ENCODE data around the gene ATAD3C.
"Not testable (repeated sequence)": the region's sequence is repeated elsewhere in the genome, so short reads cannot be mapped to it uniquely, and the experiment has no call there.

ATAD3C gene

DNA sequence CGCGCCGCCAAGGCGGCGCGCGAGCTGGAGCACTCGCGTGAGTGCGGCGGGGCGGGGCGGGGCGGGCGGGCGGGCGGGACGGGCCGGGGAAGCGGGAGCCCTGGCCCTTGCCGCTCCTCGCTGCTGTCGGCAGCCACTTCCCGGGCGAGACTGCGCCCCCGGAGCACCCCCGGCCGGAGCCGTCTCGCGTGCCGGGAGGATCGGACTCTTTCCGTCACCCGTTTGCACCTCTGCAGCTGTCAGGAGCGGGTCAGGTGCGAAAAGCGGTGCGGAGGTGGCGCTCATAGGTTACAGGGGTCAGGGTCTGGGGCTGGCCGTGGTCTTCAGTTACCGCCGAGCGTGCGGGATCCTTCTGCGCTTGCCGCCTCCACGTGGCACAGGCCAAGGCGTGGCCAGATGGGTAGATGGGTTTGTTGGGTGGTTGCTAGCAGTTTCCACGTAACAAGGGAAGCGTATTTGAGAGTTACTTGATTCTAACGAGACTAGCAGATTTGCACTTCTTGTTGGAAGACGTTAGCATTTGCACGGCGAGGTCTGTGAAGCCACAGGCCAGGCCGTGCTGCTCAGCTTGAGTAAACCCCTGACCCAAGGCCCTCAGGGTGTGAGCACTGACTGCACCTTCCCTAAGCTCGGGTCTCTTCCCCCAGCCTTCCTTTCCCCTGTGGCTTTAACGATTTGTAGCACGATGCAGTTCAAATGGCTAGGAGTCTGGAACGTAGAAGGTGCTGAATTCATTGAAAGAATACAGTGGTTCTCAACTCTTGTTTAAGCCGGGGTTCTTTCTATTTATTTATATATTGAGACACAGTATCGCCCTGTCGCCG is 22.8 kb downstream of the ATAD3C start:
- DNase-seq (ENCODE audit: low read depth, low spot score) = not testable (repeated sequence)

DNA sequence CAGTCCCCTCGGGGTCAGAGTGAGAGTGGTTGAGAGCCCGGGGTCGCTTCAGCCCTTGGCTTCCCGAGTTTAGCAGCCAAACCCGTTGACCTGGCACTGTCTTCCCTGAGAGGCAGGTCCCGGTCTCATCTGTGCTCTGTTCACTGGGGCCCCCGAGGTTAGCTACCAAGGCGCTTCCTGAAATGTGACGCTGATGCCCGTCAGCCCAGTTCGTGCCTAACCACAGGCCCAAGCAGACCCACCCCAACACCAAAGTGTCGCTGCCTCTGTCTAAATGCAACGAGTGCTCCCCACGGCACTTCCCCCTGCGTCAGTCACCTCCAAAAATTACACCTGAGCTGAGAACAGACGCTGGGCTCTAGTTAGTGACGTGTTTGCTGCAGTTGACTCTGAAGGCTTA is 26.5 kb downstream of the ATAD3C start:
- not testable (repeated sequence) for DNase-seq (ENCODE audit: low read depth, low spot score)

DNA sequence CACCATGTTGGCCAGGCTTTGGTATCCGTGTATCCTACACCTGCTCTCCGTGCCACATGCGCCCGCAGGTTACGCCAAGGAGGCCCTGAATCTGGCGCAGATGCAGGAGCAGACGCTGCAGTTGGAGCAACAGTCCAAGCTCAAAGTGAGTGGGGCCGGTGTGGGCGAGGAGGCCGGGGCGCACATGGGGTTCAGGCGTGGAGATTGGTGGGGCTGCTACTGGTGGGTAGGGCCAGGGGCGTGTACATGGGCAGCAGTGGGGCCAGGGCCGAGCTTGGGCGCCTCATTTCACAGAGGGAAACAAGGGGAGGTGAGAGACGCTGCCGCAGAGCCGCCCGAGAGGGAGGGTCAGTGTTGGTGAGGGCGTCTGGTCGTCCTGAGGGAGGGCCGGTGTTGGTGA is 27.7 kb downstream of the ATAD3C start:
- DNase-seq (ENCODE audit: low read depth, low spot score) = no peak

DNA sequence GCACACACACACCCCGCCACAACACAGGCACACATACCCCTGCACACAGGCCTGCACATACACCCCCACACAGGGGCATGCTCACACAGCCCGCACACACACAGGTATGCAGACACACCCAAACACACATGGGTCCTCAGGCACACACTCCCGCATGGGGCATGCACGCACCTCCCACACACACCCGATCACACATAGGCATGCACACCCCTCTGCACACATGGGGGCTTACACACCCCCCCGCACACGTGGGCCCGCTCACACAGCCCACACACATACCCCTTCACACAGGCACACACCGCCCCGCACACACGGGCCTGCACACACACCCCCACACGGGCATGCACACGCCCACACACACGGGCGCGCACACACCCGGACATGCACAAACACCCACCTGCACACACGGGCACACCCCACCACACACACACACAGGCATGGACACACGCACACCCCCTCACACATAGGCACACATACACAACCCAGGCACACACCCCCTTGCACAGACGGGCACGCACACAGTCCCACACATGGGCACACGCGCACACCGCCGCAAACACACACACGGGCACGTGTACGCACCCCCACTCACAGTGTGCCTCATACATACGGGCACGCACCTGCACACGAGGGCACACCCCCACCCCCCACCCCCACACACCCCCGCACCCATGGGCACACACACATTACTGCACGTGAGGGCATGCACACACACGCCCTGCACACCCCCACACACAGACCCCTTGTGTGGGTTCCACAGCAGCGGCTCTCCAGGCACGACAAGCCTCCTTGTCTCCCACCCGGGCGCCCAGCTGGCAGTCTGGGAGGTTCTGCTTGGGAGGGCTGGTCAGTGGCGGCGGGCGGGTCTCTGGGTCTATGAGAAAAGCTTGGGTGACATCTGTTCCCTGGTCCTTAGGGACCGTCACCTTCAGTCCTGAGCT is 30.3 kb downstream of the ATAD3C start:
- DNase-seq (ENCODE audit: low read depth, low spot score) = no peak

DNA sequence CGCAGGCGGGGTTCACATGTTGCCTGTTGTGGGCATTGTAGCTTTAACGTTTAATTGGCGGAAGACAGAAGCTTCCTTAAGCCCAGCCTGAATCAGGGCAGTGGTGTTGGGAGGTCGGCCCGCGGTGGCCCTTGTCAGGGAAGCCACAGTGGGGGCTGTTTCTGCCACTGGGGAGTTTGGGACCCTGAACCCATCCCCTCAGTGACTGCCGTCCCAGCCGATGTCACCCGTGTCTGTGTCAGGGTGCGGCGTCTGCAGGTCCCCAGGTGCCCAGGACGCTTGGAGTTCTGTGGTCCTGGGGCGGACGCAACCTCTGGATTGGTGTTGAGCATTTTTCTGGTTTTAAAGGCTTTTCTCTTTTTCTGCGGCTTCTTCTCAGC is 31.0 kb downstream of the ATAD3C start:
- DNase-seq (ENCODE audit: low read depth, low spot score) = not testable (repeated sequence)

DNA sequence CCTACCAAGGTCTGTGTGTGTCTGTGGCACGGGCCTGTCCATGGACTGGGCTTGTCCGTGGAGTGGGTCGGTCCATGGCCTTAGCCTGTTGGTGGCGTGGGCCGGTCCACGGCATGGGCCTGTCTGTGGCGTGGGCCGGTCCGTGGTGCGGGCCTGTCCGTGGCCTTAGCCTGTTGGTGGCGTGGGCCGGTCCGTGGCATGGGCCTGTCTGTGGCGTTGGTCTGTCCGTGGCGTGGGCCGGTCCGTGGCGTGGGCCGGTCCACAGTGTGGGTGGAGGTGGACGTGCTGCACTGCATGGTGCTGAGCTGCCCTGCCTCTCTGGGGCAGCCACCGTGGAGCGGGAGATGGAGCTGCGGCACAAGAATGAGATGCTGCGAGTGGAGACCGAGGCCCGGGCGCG is 32.3 kb downstream of the ATAD3C start:
- not testable (repeated sequence) for DNase-seq (ENCODE audit: low read depth, low spot score)

DNA sequence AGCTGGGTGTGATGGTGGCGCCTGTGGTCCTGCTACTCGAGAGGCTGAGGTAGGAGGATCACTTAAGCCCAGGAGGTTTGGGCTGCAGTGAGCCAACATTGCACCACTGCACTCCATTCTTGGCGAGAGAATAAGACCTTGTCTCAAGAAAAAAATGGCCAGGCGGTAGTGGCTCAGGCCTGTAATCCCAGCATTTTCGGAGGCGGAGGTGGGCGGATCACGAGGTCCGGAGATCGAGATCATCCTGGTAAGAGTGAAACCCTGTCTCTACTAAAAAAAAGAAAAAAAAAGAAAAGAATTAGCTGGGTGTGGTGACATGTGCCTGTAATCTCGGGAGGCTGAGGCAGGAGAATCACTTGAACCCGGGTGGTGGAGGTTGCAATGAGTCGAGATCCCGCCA is 33.4 kb downstream of the ATAD3C start:
- no peak for DNase-seq (ENCODE audit: low read depth, low spot score)

DNA sequence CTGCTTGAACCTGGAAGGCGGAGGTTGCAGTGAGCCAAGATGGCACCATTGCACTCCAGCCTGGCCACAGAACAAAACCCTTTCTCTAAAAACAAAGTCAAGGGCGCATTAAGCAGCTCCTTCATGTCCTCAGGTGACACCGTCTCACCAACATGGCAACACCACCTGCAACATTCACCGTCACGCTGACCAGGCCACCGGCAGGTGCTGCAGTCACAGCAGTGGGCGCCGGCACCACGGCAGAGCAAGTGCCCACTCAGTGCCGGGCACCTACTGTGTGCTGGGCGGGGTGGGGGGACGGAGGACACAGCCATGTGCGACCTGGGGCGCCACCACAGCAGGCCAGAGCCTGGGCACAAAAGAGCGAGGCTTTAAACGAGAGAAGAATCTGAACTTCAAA is 34.2 kb downstream of the ATAD3C start:
- DNase-seq (ENCODE audit: low read depth, low spot score) = no peak

DNA sequence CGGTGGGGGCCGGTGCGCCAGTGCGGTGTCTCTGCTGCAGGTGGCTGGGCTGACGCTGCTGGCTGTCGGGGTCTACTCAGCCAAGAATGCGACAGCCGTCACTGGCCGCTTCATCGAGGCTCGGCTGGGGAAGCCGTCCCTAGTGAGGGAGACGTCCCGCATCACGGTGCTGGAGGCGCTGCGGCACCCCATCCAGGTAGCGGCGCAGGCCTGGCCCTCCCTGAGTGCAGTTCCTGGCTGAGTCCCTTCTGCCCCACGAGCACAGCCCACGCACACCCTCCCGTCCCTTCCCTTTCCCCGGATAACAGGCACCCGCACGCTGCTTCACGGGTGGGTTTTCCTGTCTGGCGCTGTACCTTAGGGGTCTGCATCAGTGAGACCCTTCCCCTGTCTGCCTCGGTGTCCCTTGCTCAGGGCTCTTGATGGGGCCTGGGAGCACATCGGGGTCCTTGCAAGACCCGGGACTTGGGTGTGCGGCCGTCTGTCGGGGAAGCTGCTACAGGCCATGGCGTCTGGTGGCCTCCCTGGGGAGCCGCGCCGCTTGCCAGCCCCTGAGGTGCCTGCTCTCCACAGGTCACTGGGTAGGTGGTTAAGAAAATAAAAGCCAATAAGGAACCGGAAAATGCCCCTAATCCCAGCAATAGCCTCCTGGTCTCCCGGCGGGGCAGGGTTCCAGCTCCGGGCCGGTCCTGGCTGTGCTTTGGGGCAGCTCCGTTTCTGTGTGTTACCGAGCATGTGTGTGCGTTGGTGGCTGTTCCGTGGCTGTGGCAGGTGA is 35.7 kb downstream of the ATAD3C start:
- not testable (repeated sequence) for DNase-seq (ENCODE audit: low read depth, low spot score)

DNA sequence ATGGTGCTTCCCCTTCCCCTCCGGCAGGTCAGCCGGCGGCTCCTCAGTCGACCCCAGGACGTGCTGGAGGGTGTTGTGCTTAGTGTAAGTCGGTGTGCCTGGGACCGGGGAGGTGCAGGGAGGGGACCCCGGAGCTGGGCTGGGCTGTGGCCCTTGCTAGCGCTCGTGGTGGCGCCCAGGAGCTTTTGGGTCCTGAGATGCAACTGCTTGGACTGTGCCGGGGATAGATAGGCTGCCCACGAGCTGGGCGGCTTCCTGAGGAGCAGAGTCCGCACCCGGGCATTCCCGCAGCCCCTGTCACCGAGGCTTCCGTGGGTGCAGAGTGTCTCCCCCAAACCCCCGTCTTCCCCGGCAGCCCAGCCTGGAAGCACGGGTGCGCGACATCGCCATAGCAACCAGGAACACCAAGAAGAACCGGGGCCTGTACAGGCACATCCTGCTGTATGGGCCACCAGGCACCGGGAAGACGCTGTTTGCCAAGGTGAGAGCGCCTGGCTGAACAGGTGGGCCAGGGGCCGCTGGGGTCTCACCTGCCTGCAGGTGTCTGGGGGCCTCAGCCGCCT is 36.3 kb downstream of the ATAD3C start:
- DNase-seq (ENCODE audit: low read depth, low spot score) = not testable (repeated sequence)

DNA sequence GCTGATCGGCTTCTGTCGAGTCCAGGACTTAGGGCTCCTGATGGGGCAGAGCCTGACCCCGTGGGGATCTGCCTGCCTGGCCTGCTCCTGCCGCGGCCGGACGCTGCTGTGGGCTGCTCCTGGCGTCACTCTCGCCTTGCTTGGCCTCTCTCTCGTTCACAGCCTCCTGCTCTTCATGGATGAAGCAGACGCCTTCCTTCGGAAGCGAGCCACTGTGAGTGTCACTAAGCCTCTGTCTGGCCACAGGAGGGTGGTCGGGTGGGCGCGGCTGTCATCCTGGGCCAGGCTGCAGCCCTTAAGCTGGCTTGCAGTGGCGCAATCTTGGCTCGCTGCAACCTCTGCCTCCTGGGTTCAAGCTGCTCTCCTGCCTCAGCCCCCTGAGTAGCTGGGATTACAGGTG is 38.2 kb downstream of the ATAD3C start:
- no peak for DNase-seq (ENCODE audit: low read depth, low spot score)

DNA sequence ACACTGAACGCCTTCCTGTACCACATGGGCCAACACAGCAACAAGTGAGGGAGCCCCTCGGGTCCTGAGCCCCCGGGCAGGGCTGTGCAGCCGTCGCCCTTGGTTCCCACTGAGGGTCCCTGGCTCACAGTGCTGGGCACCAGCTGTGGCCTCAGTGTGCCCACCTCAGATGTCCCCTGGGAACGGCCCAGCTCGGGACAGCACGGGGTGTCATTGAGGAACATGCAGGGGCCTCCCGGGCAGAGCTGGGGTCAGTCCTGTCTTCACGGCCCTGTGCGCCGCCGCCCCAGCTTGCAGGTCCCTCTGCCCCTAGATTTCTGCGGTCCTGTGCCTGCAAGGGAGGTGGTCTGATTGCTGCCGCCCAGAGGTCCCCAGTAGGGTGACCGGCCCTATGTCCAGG is 39.7 kb downstream of the ATAD3C start:
- DNase-seq (ENCODE audit: low read depth, low spot score) = no peak

DNA sequence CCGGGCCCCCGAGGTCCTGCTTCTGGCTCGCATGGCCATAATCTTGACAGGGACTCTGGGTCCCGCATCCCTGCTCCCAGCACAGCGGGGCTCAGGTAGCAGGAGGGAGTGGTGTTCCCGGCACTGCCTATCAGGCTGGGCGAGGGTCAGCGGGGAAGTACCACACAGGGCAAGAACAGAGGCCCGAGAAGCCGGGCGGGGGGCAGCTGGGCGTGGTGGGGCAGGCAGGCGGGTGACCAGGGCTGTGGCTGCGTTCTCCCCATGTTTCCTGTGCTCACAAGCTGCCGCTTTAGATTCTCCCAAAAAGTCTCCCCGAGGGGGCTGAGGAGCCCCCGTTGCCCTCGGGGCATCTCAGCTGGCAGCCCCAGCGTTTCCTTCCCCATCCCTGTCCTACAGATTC is 40.4 kb downstream of the ATAD3C start:
- DNase-seq (ENCODE audit: low read depth, low spot score) = no peak

DNA sequence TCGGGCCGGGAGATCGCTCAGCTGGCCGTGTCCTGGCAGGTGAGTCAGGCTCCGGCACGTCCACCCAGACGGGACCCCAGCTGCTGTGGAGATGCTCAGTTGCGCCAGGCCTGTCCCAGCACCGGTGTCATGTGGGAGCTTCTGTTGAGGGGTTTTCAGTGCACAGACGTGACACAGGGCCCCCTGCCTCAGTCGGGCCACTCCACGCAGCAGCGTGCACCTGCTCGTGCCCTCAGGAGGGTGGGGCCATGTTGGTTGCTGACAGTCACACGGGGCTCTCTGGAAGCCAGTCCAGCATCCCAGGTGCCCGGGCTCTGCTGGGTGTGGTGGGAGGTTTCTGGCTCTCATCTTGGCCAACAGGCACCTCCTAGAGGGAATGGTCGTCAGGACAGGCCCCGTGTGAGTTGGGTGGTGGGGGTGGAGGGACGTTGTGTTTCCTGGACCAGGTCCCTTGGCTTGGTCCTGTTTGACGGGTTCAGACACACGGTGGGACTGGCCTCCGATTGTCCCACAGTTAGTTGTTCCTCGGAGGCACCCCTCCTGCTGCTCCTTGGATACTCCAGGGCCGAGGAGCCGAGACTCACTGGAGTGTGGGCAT is 41.2 kb downstream of the ATAD3C start:
- DNase-seq (ENCODE audit: low read depth, low spot score) = no peak

DNA sequence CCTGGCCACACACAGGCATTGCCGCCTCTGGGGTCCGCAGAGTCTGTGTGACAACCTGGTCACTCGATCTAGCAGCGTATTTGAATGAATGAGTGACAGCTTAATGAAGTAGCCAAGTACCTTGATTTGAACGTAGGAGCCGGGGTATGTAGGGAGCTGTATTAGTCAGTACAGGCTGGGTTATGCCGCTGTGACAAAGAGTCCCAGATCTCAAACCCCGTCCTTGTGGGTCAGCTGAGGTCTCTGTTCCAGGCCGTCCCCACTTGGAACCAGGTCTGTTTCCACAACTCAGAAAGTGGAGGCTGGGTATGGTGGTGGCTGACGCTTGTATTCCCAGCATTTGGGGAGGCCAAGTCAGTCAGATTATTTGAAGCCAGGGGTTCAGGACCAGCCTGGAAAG is 42.1 kb downstream of the ATAD3C start:
- no peak for DNase-seq (ENCODE audit: low read depth, low spot score)

DNA sequence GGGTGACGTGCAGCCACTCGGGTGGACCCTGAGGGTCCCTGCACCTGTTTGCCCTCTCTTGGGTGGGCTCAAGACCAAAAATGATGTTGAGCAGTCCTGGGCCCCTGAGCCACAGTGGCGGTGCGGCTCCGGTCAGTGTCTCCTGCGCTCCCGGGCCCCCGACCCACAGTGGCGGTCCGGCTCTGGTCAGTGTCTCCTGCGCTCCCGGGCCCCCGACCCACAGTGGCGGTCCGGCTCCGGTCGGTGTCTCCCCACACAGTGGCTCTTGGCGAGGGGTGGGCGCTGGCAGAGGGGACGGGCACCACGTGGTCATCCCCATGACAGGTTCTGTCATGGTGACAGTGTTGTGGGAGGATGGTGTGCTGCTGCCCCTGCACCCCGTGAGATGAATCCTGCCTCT is 44.8 kb downstream of the ATAD3C start:
- not testable (repeated sequence) for DNase-seq (ENCODE audit: low read depth, low spot score)

DNA sequence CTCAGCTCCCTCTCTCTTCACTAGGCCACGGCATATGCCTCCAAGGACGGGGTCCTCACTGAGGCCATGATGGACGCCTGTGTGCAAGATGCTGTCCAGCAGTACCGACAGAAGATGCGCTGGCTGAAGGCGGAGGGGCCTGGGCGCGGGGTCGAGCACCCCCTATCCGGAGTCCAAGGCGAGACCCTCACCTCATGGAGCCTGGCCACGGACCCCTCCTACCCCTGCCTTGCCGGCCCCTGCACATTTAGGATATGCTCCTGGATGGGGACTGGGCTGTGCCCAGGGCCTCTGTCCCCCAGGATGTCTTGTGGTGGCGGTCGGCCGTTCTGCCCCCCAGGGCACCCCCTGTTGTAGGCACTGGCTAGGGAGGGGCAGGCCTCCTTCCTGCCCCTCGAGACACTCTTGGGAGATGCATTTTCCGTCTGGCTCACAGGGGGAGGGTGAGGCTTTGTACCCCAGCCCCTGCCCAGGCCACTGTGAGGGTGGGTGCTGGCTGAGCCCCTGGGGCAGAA is 46.0 kb downstream of the ATAD3C start:
- DNase-seq (ENCODE audit: low read depth, low spot score) = not testable (repeated sequence)

DNA sequence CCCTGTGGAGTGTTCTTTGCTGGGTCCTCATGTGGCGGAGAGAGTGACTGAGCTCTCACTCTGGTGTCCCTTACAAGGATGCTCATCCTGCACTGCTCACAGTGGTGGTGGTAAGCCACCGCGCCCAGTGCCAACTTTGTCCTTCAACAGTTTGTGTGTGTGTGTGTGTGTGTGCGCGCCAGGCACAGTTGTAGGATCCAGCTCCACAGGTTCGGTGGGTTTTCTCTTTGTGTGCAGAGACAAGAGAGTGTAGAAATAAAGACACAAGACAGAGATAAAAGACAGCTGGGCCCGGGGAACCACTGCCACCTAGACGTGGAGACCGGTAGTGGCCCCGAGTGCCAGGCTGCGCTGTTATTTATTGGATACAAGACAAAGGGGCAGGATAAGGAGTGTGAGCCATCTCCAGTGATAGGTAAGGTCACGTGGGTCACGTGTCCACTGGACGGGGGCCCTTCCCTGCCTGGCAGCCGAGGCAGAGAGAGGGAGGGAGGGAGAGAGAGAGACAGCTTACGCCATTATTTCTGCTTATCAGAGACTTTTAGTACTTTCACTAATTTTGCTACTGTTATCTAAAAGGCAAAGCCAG is 55.4 kb downstream of the ATAD3C start:
- peak; percentile 94 for DNase-seq (ENCODE audit: low read depth, low spot score)

DNA sequence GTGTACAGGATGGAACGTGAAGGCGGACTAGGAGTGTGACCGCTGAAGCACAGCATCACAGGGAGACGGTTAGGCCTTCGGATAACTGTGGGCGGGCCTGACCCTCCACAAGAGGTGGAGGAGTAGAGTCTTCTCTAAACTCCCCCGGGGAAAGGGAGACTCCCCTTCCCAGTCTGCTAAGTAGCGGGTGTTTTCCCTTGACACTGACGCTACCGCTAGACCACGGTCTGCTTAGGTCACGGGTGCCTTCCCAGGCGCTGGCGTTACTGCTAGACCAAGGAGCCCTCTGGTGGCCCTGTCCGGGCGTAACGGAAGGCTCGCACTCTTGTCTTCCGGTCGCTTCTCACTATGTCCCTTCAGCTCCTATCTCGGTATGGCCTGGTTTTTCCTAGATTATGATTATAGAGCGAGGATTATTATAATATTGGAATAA is 55.9 kb downstream of the ATAD3C start:
- DNase-seq (ENCODE audit: low read depth, low spot score) = not testable (repeated sequence)

DNA sequence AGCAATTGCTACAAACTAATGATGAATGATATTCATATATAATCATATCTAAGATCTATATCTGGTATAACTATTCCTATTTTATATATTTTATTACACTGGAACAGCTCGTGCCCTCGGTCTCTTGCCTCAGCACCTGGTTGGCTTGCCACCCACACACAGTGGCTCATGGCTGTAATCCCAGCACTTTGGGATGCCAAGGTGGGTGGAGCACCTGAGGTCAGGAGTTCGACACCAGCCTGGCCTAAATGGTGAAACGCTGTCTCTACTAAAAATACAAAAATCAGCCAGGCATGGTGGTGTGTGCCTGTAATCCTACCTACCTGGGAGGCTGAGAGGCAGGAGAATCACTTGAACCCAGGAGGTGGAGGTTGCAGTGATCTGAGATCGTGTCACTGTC is 56.3 kb downstream of the ATAD3C start:
- not testable (repeated sequence) for DNase-seq (ENCODE audit: low read depth, low spot score)
